ENCODE data around the gene DUSP1.

Gene DUSP1

GRCh38 chr5:172721455-172722326 lies 49.3 kb downstream of the DUSP1 start:
- TF ChIP-seq CTCF (IDR thresholded peaks at IDR 0.05; ENCODE audit: low read depth, low read length, missing control alignments), result no peak
- DNase-seq (ENCODE audit: low read depth), result no peak
- H3K4me3 ChIP-seq (ENCODE audit: low read depth, low read length), result no peak overlapping the region

- TF ChIP-seq CTCF (IDR thresholded peaks at IDR 0.05; ENCODE audit: low read depth, low read length, missing control alignments), result no peak
- DNase-seq (ENCODE audit: low read depth), result no peak
- H3K4me3 ChIP-seq (ENCODE audit: low read depth, low read length), result no peak overlapping the region
These were observed 50.3 kb downstream of the DUSP1 start for GRCh38 chr5:172720655-172721054.

GRCh38 chr5:172719211-172719610 lies 51.8 kb downstream of the DUSP1 start:
- H3K4me3 ChIP-seq (ENCODE audit: low read depth, low read length), result no peak overlapping the region
- DNase-seq (ENCODE audit: low read depth), result no peak
- no peak for TF ChIP-seq CTCF (IDR thresholded peaks at IDR 0.05; ENCODE audit: low read depth, low read length, missing control alignments)

GRCh38 chr5:172718527-172719114 lies 52.4 kb downstream of the DUSP1 start:
- no peak overlapping the region for H3K4me3 ChIP-seq (ENCODE audit: low read depth, low read length)
- no peak for TF ChIP-seq CTCF (IDR thresholded peaks at IDR 0.05; ENCODE audit: low read depth, low read length, missing control alignments)
- no peak for DNase-seq (ENCODE audit: low read depth)

All from GM12864 (cell line).